SK-N-SH (cell line): ENCODE measurements around the gene PM20D2. TPM values are rescaled to one million over a fixed set of nuclear protein-coding genes. Genes with fewer than 3 reads are reported as not detected.

Source experiments
- CTCF ChIA-PET: fragments of 300-600, 350-600 bp; formaldehyde crosslinking; extraction: SDS; loops from one replicate; lab custom pipeline; 2021; lab: Yijun Ruan, JAX
- POLR2A ChIA-PET: fragments of 350-600 bp; sonication (Branson Sonifier 250); formaldehyde crosslinking; extraction: SDS; loops from one replicate; lab custom pipeline; 2020; ENCODE audit warnings: antibody characterized with exemption, inconsistent platforms; lab: Yijun Ruan, JAX
- DNase-seq: peaks from one replicate; pipeline ENCODE4 v3.0.0; 2012
- H2AFZ ChIP-seq: fragments of 200-600 bp; sonication (generic); 2 replicates; pipeline ENCODE4 v1.8.1; 2016; ENCODE audit warnings: antibody characterized with exemption, mild to moderate bottlenecking, low read depth
- H3F3A ChIP-seq: fragments of 200-600 bp; sonication (generic); replicated peaks from 2 replicates; pipeline ENCODE3; 2016; ENCODE audit warnings: antibody characterized with exemption, mild to moderate bottlenecking; ENCODE audit not compliant: insufficient read depth
- H3K27ac ChIP-seq, 2 experiments: fragments of 200-500 bp in 1 of 2; fragments of 200-600 bp in 1 of 2; sonication (Bioruptor generic) in 1 of 2; sonication (generic), shearing (Covaris generic) in 1 of 2; 2 replicates each; pipeline versions ENCODE4 v1.5.1 to v1.6.1; 2014 to 2016; ENCODE audit warnings: low read depth in 2 of 2, inconsistent platforms in 1 of 2, low read length in 1 of 2, mild to moderate bottlenecking in 1 of 2, mixed read lengths in 1 of 2
- H3K27me3 ChIP-seq: fragments of 200-600 bp; sonication (generic), shearing (Covaris generic); 2 replicates; pipeline ENCODE4 v1.6.1; 2016; ENCODE audit warnings: mixed run types; ENCODE audit not compliant: insufficient read depth
- H3K36me3 ChIP-seq, 2 experiments: fragments of 200-500 bp in 1 of 2; fragments of 200-600 bp in 1 of 2; sonication (Bioruptor generic) in 1 of 2; sonication (generic) in 1 of 2; replicated peaks in 1 of 2; 2 replicates each; pipeline versions ENCODE3 to v1.5.1; 2014 to 2016; ENCODE audit warnings: low read length in 1 of 2, mild to moderate bottlenecking in 1 of 2; ENCODE audit not compliant: insufficient read depth in 2 of 2, control insufficient read depth in 1 of 2
- H3K4me1 ChIP-seq, 2 experiments: fragments of 200-500 bp in 1 of 2; fragments of 200-600 bp in 1 of 2; sonication (Bioruptor generic) in 1 of 2; sonication (generic), shearing (Covaris generic) in 1 of 2; 2 replicates each; pipeline versions ENCODE4 v1.5.1 to v1.6.1; 2014 to 2016; ENCODE audit warnings: low read depth in 1 of 2, low read length in 1 of 2, mixed run types in 1 of 2; ENCODE audit not compliant: insufficient read depth in 2 of 2, control insufficient read depth in 1 of 2
- H3K4me2 ChIP-seq: fragments of 200-600 bp; sonication (generic), shearing (Covaris generic); 2 replicates; pipeline ENCODE4 v1.6.1; 2017; ENCODE audit warnings: mixed run types
- H3K4me3 ChIP-seq, 2 experiments: fragments of 200-500 bp in 1 of 2; fragments of 200-600 bp in 1 of 2; sonication (Bioruptor generic) in 1 of 2; sonication (generic), shearing (Covaris generic) in 1 of 2; 2 replicates each; pipeline versions ENCODE4 v1.5.1 to v1.8.1; 2014 to 2016; ENCODE audit warnings: low read depth in 2 of 2, inconsistent platforms in 1 of 2, low read length in 1 of 2, mild to moderate bottlenecking in 1 of 2, mixed read lengths in 1 of 2, moderate library complexity in 1 of 2
- H3K79me2 ChIP-seq: fragments of 200-600 bp; sonication (generic); 2 replicates; pipeline ENCODE4 v1.8.1; 2017; ENCODE audit warnings: mild to moderate bottlenecking; ENCODE audit not compliant: insufficient read depth
- H3K9ac ChIP-seq: fragments of 200-600 bp; sonication (generic); 2 replicates; pipeline ENCODE4 v1.6.1; 2017; ENCODE audit warnings: mixed run types
- H3K9me2 ChIP-seq: fragments of 200-600 bp; sonication (generic); 2 replicates; pipeline ENCODE4 v1.6.1; 2017; ENCODE audit warnings: mixed run types
- H3K9me3 ChIP-seq: fragments of 200-600 bp; sonication (generic); 2 replicates; pipeline ENCODE4 v1.6.1; 2017; ENCODE audit warnings: mixed run types, mild to moderate bottlenecking, moderate library complexity
- H4K20me1 ChIP-seq: fragments of 200-600 bp; sonication (generic); 2 replicates; pipeline ENCODE4 v1.6.1; 2017; ENCODE audit warnings: mild to moderate bottlenecking, mixed run types; ENCODE audit not compliant: insufficient read depth
- JUND ChIP-seq: IDR thresholded peaks from 2 replicates; pipeline ENCODE4 v1.4.0; 2012
- MAX ChIP-seq: IDR thresholded peaks from 2 replicates; pipeline ENCODE4 v1.4.0; 2012; ENCODE audit warnings: low read depth
- MEF2A ChIP-seq: IDR thresholded peaks from 2 replicates; pipeline ENCODE4 v1.4.0; 2012; ENCODE audit warnings: low read depth, borderline replicate concordance
- MXI1 ChIP-seq: IDR thresholded peaks from 2 replicates; pipeline ENCODE4 v1.6.1; 2012; ENCODE audit warnings: mild to moderate bottlenecking, low read depth, low read length, improper control_type of control experiment
- NFIC ChIP-seq: IDR thresholded peaks from 2 replicates; pipeline ENCODE4 v1.4.0; 2012; ENCODE audit warnings: borderline replicate concordance
- NRF1 ChIP-seq: IDR thresholded peaks from 2 replicates; pipeline ENCODE4 v1.6.1; 2012; ENCODE audit warnings: low read depth, mild to moderate bottlenecking, low read length
- PBX3 ChIP-seq: IDR thresholded peaks from 2 replicates; pipeline ENCODE4; 2012
- POLR2AphosphoS5 ChIP-seq: IDR thresholded peaks from 2 replicates; pipeline ENCODE4 v1.6.1; 2012; ENCODE audit warnings: low read depth, low read length
- RFX5 ChIP-seq: IDR thresholded peaks from 2 replicates; pipeline ENCODE4 v1.6.1; 2012; ENCODE audit warnings: mild to moderate bottlenecking, improper control_type of control experiment, low read length
- RXRA ChIP-seq: IDR thresholded peaks from 2 replicates; pipeline ENCODE4 v1.4.0; 2012; ENCODE audit warnings: low read depth, mild to moderate bottlenecking, borderline replicate concordance
- SIN3A ChIP-seq: IDR thresholded peaks from 2 replicates; pipeline ENCODE4 v1.6.1; 2012; ENCODE audit warnings: low read depth, mild to moderate bottlenecking, low read length, moderate library complexity, borderline replicate concordance
- SMC3 ChIP-seq: IDR thresholded peaks from 2 replicates; pipeline ENCODE4 v1.6.1; 2012; ENCODE audit warnings: low read depth, low read length, improper control_type of control experiment
- TAF1 ChIP-seq: IDR thresholded peaks from 2 replicates; pipeline ENCODE4 v1.6.1; 2012; ENCODE audit warnings: low read depth, mild to moderate bottlenecking, low read length, moderate library complexity, borderline replicate concordance
- TCF12 ChIP-seq: IDR thresholded peaks from 2 replicates; pipeline ENCODE4 v1.4.0; 2012
- YY1 ChIP-seq: IDR thresholded peaks from 2 replicates; pipeline ENCODE4 v1.4.0; 2012; ENCODE audit warnings: low read depth, mild to moderate bottlenecking
- ZBTB33 ChIP-seq: IDR thresholded peaks from 2 replicates; pipeline ENCODE4 v1.4.0; 2012; ENCODE audit warnings: low read depth, borderline replicate concordance
- WGBS: methylation state at CpG from one replicate; pipeline ENCODE4 v1.1.6; 2017; ENCODE audit warnings: low lambda C conversion rate; 5-methylcytosine and 5-hydroxymethylcytosine counted together
- polyA plus RNA-seq, 3 experiments: library from polyadenylated mRNA; depleted of rRNA; stranded (reverse); fragments of >200 nt; gene quantifications; 2 replicates each; pipeline ENCODE4 v1.2.3, GENCODE V29; 2012
- TF ChIP-seq, protein P1 (sequence below): fragments of 150-350 bp; IDR thresholded peaks from 2 replicates; pipeline ENCODE4 v1.6.1; 2016; ENCODE audit warnings: mild to moderate bottlenecking, low read depth, low read length
- TF ChIP-seq, protein P2 (sequence below): fragments of 200-600 bp; sonication (generic); IDR thresholded peaks from 2 replicates; pipeline ENCODE4 v1.6.1; 2017; ENCODE audit warnings: antibody characterized with exemption, mild to moderate bottlenecking, moderate library complexity

PM20D2 gene
- 6.2 and 8.4 TPM in 2 replicates for polyA plus RNA-seq (2012; rRNA removed)
- 9.4 and 9.6 TPM in 2 replicates for polyA plus RNA-seq (2012; cell fraction: cytosol; rRNA removed)
- 5.0 and 8.0 TPM in 2 replicates for polyA plus RNA-seq (2012; cell fraction: nucleus; rRNA removed)

DNA sequence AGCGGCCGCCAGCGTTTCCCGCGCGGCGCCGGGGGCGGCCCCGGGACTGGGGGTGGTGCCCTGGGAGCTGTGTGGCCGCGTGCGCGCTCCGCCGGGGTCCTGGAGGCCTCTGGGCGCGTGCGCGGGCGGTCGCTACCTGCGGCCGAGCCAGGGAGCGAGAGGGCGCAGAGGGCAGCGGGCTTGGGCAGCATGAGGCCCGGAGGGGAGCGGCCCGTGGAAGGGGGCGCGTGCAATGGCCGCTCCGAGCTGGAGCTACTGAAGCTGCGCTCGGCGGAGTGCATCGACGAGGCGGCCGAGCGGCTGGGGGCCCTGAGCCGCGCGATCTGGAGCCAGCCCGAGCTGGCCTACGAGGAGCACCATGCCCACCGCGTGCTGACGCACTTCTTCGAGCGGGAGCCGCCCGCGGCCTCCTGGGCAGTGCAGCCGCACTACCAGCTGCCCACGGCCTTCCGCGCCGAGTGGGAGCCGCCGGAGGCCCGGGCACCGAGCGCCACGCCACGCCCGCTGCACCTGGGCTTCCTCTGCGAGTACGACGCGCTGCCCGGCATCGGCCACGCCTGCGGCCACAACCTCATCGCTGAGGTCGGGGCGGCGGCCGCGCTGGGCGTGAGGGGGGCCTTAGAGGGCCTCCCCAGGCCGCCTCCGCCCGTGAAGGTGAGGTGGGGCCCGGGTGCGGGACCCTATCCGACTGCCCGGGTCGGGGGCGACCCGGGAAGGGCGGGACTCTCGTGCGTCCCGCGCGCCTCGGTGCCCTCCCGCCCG lies at the start of gene PM20D2:
Gene PM20D2 (plus strand): TSS at position 100 of the 762 bp plus-strand sequence. CDS start 90 bp downstream, at position 190.
- Histone ChIP-seq H3K9ac (peak within 1 kb of the TSS; percentile 87), H3K9me3 (no peaks in the 10 kb centered on the region), H3K4me3 (peak within 1 kb of the TSS; percentile 69 to 86), H3K4me2 (peak within 1 kb of the TSS; percentile 99), H3K36me3 (peaks cover 0 to 10% of the 10 kb centered on the region in 2 experiments), H3F3A (peaks cover 13% of the 10 kb centered on the region), H3K27ac (peak within 1 kb of the TSS; percentile 69 to 79), H3K4me1 (peaks cover 0 to 5% of the 10 kb centered on the region in 2 experiments; a peak in 3 of 4 replicates), H3K27me3 (no peaks in the 10 kb centered on the region), H3K79me2 (peaks cover 16% of the 10 kb centered on the region), H2AFZ (peak within 1 kb of the TSS; percentile 83), H3K9me2 (no peaks in the 10 kb centered on the region), H4K20me1 (no peaks in the 10 kb centered on the region)
- CTCF ChIA-PET: interaction anchor here (0.7 to 2.4 kb wide), 8 partner anchors 12 to 226 kb away, joined by 3 to 9 read pairs (median 4); partner anchors contain the start of gene SRSF12
- WGBS: no CpG with 5 or more reads among the region's 102 CpGs
- DNase-seq: peak; percentile 97
- POLR2A ChIA-PET: interaction anchor here (1.2 to 2.3 kb wide), 3 partner anchors 29 to 66 kb away, joined by 3 to 8 read pairs (median 4); partner anchors contain the start of gene PNRC1
- TF ChIP-seq MAX (peak; percentile 74), TAF1 (peak; percentile 35; the same call in 1 of the 2 replicates), MXI1 (peak; percentile 87), NFIC (no peak), POLR2AphosphoS5 (peak; percentile 37), NRF1 (peak; percentile 77), YY1 (no peak; the same call in 1 of the 2 replicates), SIN3A (peak; percentile 39; the same call in 1 of the 2 replicates)

DNA sequence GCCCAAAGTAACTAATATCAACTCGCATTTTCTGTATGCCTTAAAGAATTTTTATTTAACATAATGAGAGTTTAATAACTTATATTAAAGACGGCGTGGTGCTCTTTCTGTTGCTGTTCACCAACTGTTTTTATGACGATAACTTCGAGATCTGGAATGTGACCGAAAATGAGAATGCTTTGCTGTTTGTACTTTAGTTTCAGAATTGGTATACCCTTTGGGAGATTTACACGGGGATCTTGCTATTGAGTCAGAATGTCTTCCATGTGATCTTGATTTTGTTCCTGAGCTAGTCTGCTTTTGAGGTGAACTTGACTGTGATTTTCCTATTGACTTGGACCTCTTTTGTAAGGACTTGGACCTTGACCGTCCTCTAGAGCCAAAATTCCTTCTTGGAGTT lies 47.4 kb upstream of the PM20D2 start:
- no peak overlapping the region for H2AFZ ChIP-seq
- H3K27me3 ChIP-seq: no peaks in the 10 kb centered on the region
- no peaks in the 10 kb centered on the region for H3K79me2 ChIP-seq
- no peaks in the 10 kb centered on the region for H3K36me3 ChIP-seq
- peaks cover 5% of the 10 kb centered on the region for H3F3A ChIP-seq
- DNase-seq: no peak
- H3K9me2 ChIP-seq: no peaks in the 10 kb centered on the region
- no peak overlapping the region for H3K4me2 ChIP-seq
- WGBS: 95% methylated on average over 8 of the region's 8 CpGs
- H3K4me3 ChIP-seq: no peak overlapping the region
- POLR2A ChIA-PET: no interaction called here
- H3K9ac ChIP-seq: no peak overlapping the region
- H3K9me3 ChIP-seq: no peaks in the 10 kb centered on the region
- H4K20me1 ChIP-seq: no peaks in the 10 kb centered on the region
- TF ChIP-seq POLR2AphosphoS5: no peak
- no peak for TF ChIP-seq NFIC
- TF ChIP-seq SMC3: no peak
- no peak for TF ChIP-seq RXRA
- TF ChIP-seq, protein P1, sequence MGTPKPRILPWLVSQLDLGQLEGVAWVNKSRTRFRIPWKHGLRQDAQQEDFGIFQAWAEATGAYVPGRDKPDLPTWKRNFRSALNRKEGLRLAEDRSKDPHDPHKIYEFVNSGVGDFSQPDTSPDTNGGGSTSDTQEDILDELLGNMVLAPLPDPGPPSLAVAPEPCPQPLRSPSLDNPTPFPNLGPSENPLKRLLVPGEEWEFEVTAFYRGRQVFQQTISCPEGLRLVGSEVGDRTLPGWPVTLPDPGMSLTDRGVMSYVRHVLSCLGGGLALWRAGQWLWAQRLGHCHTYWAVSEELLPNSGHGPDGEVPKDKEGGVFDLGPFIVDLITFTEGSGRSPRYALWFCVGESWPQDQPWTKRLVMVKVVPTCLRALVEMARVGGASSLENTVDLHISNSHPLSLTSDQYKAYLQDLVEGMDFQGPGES: no peak
- TF ChIP-seq PBX3: no peak
- TF ChIP-seq RFX5: no peak
- TF ChIP-seq, protein P2, sequence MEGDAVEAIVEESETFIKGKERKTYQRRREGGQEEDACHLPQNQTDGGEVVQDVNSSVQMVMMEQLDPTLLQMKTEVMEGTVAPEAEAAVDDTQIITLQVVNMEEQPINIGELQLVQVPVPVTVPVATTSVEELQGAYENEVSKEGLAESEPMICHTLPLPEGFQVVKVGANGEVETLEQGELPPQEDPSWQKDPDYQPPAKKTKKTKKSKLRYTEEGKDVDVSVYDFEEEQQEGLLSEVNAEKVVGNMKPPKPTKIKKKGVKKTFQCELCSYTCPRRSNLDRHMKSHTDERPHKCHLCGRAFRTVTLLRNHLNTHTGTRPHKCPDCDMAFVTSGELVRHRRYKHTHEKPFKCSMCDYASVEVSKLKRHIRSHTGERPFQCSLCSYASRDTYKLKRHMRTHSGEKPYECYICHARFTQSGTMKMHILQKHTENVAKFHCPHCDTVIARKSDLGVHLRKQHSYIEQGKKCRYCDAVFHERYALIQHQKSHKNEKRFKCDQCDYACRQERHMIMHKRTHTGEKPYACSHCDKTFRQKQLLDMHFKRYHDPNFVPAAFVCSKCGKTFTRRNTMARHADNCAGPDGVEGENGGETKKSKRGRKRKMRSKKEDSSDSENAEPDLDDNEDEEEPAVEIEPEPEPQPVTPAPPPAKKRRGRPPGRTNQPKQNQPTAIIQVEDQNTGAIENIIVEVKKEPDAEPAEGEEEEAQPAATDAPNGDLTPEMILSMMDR: no peak
- TF ChIP-seq MEF2A: no peak
- no peak for TF ChIP-seq TCF12
- no peak for TF ChIP-seq ZBTB33
- no peak for TF ChIP-seq JUND
- CTCF ChIA-PET: interaction anchor here (1.4 to 1.7 kb wide), 2 partner anchors 13 to 116 kb away, joined by 3 to 6 read pairs; no protein-coding TSS in a partner anchor
- no peak overlapping the region for H3K27ac ChIP-seq
- H3K4me1 ChIP-seq: no peaks in the 10 kb centered on the region; a peak in 1 of 4 replicates
